ENCODE measurements around the gene FAM163B. TPM values are rescaled to one million over a fixed set of nuclear protein-coding genes. Genes with fewer than 3 reads are reported as not detected.
A peak's percentile ranks its signal among the peaks of the same experiment; 100 is the strongest.

FAM163B gene
- total and polyA plus RNA-seq, 10 donors = 0.11 to 1.0 (median 0.52) TPM; not detected in 7

DNA sequence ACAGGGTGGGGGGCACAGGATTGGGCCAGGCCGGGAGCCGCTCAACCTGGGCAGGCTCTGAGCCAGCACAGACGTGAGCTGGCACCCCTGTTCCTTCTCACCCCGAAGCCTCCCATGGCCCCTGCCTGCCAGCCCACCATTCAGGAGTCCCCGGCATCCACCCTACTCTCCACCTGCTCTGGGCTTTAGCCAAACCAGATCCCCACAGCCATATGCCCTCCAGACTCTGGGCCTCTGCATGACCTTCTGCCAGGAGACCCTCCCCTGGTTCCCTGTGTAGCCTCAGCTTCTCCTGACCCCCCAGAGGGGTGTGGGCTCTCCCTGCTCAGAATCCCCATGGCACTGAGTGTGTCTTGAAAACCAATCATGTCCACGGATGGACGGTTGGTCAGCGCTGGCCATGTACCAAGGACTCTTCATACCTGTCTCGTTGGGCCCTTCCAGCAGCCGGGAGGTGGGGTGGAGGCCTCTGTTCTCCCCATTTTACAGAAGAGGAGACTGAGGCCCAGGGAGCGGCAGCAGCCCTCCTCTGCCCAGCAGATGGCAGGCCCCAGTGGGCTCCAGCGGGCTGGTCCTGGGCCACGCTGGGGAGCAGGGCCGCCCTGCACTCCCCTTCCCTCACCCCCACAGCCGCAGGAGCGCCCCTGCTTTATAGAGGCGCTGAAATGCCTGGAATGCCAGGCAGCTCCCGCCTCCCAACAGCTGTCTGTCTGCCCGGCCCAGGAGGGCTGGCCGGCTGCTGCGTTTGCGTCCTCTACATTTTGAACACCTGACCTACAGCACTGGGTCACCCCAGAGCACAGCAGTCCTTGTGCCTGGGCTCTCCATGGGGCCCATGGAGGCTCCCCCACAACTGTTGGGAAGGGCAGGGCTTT, 81.0 kb downstream of the FAM163B start:
- TF ChIP-seq POLR2AphosphoS5 (IDR thresholded peaks at IDR 0.05) (no peak), POLR2A (IDR thresholded peaks at IDR 0.05) (no peak)
- TF ChIP-seq, protein P1, sequence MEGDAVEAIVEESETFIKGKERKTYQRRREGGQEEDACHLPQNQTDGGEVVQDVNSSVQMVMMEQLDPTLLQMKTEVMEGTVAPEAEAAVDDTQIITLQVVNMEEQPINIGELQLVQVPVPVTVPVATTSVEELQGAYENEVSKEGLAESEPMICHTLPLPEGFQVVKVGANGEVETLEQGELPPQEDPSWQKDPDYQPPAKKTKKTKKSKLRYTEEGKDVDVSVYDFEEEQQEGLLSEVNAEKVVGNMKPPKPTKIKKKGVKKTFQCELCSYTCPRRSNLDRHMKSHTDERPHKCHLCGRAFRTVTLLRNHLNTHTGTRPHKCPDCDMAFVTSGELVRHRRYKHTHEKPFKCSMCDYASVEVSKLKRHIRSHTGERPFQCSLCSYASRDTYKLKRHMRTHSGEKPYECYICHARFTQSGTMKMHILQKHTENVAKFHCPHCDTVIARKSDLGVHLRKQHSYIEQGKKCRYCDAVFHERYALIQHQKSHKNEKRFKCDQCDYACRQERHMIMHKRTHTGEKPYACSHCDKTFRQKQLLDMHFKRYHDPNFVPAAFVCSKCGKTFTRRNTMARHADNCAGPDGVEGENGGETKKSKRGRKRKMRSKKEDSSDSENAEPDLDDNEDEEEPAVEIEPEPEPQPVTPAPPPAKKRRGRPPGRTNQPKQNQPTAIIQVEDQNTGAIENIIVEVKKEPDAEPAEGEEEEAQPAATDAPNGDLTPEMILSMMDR (IDR thresholded peaks at IDR 0.05 in 8 of 11, conservative IDR thresholded peaks at IDR 0.05 in 3 of 11) = no peak
- intact Hi-C loops (cut with DNase I; ENCODE audit: low total_unique reads) = no loop called here
- 83 to 88% (median 85%) methylated on average over 18 to 22 of the region's 22 CpGs for WGBS, 5 donors
- Histone ChIP-seq H3K4me3 (no peak overlapping the region), H3K4me1 (peaks cover 0 to 42% (median 13%) of the 10 kb centered on the region in 6 donors), H3K9me3 (no peaks in the 10 kb centered on the region), H3K27me3 (replicated peaks in 1 of 7) (peaks cover 0 to 73% (median 7%) of the 10 kb centered on the region in 7 donors), H3K36me3 (no peaks in the 10 kb centered on the region), H3K27ac (peak overlapping the region in 4 of 8 donors; percentile 45 to 67 (median 50))
- DNase-seq = no peak

DNA sequence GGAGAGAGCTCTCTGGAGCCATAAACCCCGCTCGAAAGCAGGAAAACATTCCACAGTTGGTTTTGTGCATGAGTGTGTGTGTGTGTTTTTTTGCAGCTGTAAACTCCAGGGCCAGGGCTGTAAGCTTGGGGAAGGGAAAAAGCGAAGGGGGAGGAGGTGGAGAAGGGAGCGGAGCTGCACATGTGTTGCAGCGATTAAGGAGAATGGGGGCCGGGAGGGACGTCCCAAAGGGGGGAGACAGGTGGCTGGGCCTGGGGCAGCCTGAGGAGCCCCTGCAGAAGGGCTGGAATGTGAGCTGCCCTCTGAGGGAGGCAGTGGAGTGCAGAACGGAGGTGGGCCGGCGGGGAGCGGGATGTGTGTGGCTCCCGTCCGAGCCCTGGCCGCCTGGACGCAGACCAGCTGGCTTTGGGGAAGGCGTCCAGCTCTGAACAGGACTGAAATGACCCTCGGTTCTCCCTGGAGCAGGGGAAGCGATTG, 81.7 kb downstream of the FAM163B start:
- intact Hi-C loops (cut with DNase I; ENCODE audit: low total_unique reads) = no loop called here
- WGBS, 5 donors = 74 to 84% (median 79%) methylated on average over 16 to 18 of the region's 18 CpGs
- TF ChIP-seq POLR2AphosphoS5 (IDR thresholded peaks at IDR 0.05) (peak in 2 of 3 donors; percentile 58), POLR2A (IDR thresholded peaks at IDR 0.05) (no peak)
- TF ChIP-seq, protein P1 (IDR thresholded peaks at IDR 0.05 in 8 of 11, conservative IDR thresholded peaks at IDR 0.05 in 3 of 11) = no peak
- Histone ChIP-seq H3K4me1 (peaks cover 0 to 34% (median 13%) of the 10 kb centered on the region in 6 donors), H3K36me3 (no peaks in the 10 kb centered on the region), H3K4me3 (no peak overlapping the region), H3K9me3 (no peaks in the 10 kb centered on the region), H3K27ac (peak overlapping the region in 4 of 8 donors; percentile 45 to 67 (median 50)), H3K27me3 (replicated peaks in 1 of 7) (peaks cover 0 to 65% (median 7%) of the 10 kb centered on the region in 7 donors)
- no peak for DNase-seq

Other genes with a start within 250 kb of the FAM163B start
- gene SURF4, start 233.3 kb downstream of the FAM163B start, total RNA-seq = 100 to 1,000 TPM in 3 of 7 donors, 10 to 100 TPM in 4; 82.6 to 115 (median 92.1) TPM
- gene SURF4, start 233.3 kb downstream of the FAM163B start, polyA plus RNA-seq = 10 to 100 TPM; 21.9 to 50.7 (median 29.7) TPM
- gene STKLD1, start 233.0 kb downstream of the FAM163B start, total RNA-seq = under 1 TPM in 5 of 7 donors, not detected in 2; 0.29 to 0.98 (median 0.44) TPM
- 1 to 10 TPM in 2 of 3 donors, under 1 TPM in 1; 0.96 to 1.5 (median 1.0) TPM for gene STKLD1, start 233.0 kb downstream of the FAM163B start, polyA plus RNA-seq
- gene REXO4, start 191.4 kb downstream of the FAM163B start, total RNA-seq = 10 to 100 TPM; 21.5 to 25.8 (median 22.8) TPM
- gene REXO4, start 191.4 kb downstream of the FAM163B start, polyA plus RNA-seq = 10 to 100 TPM; 20.0 to 23.2 (median 20.1) TPM
- 1 to 10 TPM; 1.1 to 3.9 (median 1.6) TPM for gene ADAMTS13, start 187.0 kb downstream of the FAM163B start, total RNA-seq
- 1 to 10 TPM; 3.4 to 4.8 (median 3.9) TPM for gene ADAMTS13, start 187.0 kb downstream of the FAM163B start, polyA plus RNA-seq
- gene CACFD1, start 149.4 kb downstream of the FAM163B start, total RNA-seq = 10 to 100 TPM in 5 of 7 donors, 1 to 10 TPM in 2; 10.0 to 14.2 (median 12.6) TPM
- 10 to 100 TPM in 1 of 3 donors, 1 to 10 TPM in 2; 4.7 to 12.7 (median 6.6) TPM for gene CACFD1, start 149.4 kb downstream of the FAM163B start, polyA plus RNA-seq
- 10 to 100 TPM; 15.4 to 28.7 (median 20.9) TPM for gene SLC2A6, start 130.3 kb downstream of the FAM163B start, total RNA-seq
- gene SLC2A6, start 130.3 kb downstream of the FAM163B start, polyA plus RNA-seq = 10 to 100 TPM; 15.4 to 35.0 (median 32.8) TPM
- not detected for gene MYMK, start 84.4 kb downstream of the FAM163B start, total RNA-seq
- gene MYMK, start 84.4 kb downstream of the FAM163B start, polyA plus RNA-seq = not detected
- gene ADAMTSL2, start 74.7 kb downstream of the FAM163B start, total RNA-seq = 10 to 100 TPM in 1 of 7 donors, 1 to 10 TPM in 6; 1.6 to 10.1 (median 4.1) TPM
- gene ADAMTSL2, start 74.7 kb downstream of the FAM163B start, polyA plus RNA-seq = 10 to 100 TPM in 1 of 3 donors, 1 to 10 TPM in 2; 3.0 to 11.7 (median 4.5) TPM
- 1 to 10 TPM in 1 of 7 donors, under 1 TPM in 4, not detected in 2; 0.27 to 1.2 (median 0.57) TPM for gene DBH, start 27.0 kb upstream of the FAM163B start, total RNA-seq
- under 1 TPM; 0.03 to 0.26 (median 0.16) TPM for gene DBH, start 27.0 kb upstream of the FAM163B start, polyA plus RNA-seq
- gene SARDH, start 129.0 kb upstream of the FAM163B start, total RNA-seq = 1 to 10 TPM; 1.0 to 4.5 (median 3.1) TPM
- 1 to 10 TPM; 1.3 to 1.5 (median 1.5) TPM for gene SARDH, start 129.0 kb upstream of the FAM163B start, polyA plus RNA-seq